GM11168 (cell line): ENCODE results near the gene FCN2.

Source experiments
- in situ Hi-C: fragments of 300-500 bp; cut with MboI; formaldehyde crosslinking; loops from one replicate; pipeline ENCODE4 v1.12.0; 2022; ENCODE audit warnings: low sequenced_read_pairs; ENCODE audit not compliant: unreplicated experiment

FCN2 gene

GRCh38 chr9:134867917-134868750, 12.5 kb upstream of the FCN2 start:
- in situ Hi-C loops = no loop called here

- in situ Hi-C loops = no loop called here
Observed at GRCh38 chr9:134868751-134869553, 11.7 kb upstream of the FCN2 start.

- in situ Hi-C loops = no loop called here
Observed at GRCh38 chr9:134869554-134870300, 10.9 kb upstream of the FCN2 start.

GRCh38 chr9:134870301-134870694, 10.3 kb upstream of the FCN2 start:
- in situ Hi-C loops = no loop called here

- in situ Hi-C loops = no loop called here
Observed at GRCh38 chr9:134870746-134871662, 9.6 kb upstream of the FCN2 start.

GRCh38 chr9:134871697-134872340, 8.8 kb upstream of the FCN2 start:
- in situ Hi-C loops = no loop called here

- in situ Hi-C loops = no loop called here
Observed at GRCh38 chr9:134872482-134873231, 8.0 kb upstream of the FCN2 start.

GRCh38 chr9:134875371-134875770, 5.2 kb upstream of the FCN2 start:
- in situ Hi-C loops = no loop called here

GRCh38 chr9:134877541-134877940, 3.1 kb upstream of the FCN2 start:
- in situ Hi-C loops = no loop called here

GRCh38 chr9:134879664-134880483, 736 bp upstream of the FCN2 start:
- in situ Hi-C loops = no loop called here

- in situ Hi-C loops = no loop called here
Observed at GRCh38 chr9:134881313-134881670, 682 bp downstream of the FCN2 start.

GRCh38 chr9:134882204-134882785, 1.7 kb downstream of the FCN2 start:
- in situ Hi-C loops = no loop called here

- in situ Hi-C loops = no loop called here
Observed at GRCh38 chr9:134883040-134883782, 2.6 kb downstream of the FCN2 start.

GRCh38 chr9:134884492-134884891, 3.9 kb downstream of the FCN2 start:
- in situ Hi-C loops = no loop called here

GRCh38 chr9:134885001-134885678, 4.5 kb downstream of the FCN2 start:
- in situ Hi-C loops = no loop called here

- in situ Hi-C loops = no loop called here
Observed at GRCh38 chr9:134885679-134886412, 5.2 kb downstream of the FCN2 start.
